Urothelium cell line (cell line): ENCODE data around the gene PLS3.
"Not testable (repeated sequence)": the region's sequence is repeated elsewhere in the genome, so short reads cannot be mapped to it uniquely, and the experiment has no call there.

Experiments used
- DNase-seq: peaks from one replicate; pipeline ENCODE4 v3.0.0; 2011; ENCODE audit warnings: low spot score, mixed read lengths
- FAIRE-seq: peaks from 2 replicates; lab custom pipeline; 2011; peaks lifted over from hg19 to GRCh38; lab: Jason Lieb, UNC

PLS3 gene

GRCh38 chrX:115602729-115603389, 41.9 kb downstream of the PLS3 start:
- FAIRE-seq (no peak), DNase-seq (no peak)

DNA sequence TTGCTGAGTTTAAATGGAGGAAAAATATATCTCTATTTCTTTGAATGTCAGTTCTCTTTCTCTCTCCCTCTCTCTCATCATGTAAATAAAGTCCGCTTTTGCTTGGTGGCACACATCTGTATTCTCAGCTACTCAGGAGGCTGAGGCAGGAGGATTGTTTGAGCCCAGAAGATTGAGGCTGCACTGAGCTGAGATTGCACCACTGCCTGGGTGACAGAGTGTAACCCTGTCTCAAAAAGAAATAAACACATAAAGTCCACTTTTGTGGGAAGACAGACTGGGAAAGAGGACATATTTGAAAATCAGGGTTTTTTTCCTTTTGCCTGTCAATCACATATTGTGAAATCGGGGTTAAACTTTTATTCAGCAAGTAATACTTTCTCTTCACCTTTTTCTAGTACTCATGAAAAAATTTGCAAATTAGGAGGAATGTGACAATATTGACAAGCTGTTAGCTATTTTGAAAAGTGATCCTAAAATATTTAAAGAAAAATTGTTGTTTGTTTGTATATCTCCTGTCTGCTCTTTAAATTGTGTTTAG, 42.6 kb downstream of the PLS3 start:
- FAIRE-seq (no peak), DNase-seq (no peak)

DNA sequence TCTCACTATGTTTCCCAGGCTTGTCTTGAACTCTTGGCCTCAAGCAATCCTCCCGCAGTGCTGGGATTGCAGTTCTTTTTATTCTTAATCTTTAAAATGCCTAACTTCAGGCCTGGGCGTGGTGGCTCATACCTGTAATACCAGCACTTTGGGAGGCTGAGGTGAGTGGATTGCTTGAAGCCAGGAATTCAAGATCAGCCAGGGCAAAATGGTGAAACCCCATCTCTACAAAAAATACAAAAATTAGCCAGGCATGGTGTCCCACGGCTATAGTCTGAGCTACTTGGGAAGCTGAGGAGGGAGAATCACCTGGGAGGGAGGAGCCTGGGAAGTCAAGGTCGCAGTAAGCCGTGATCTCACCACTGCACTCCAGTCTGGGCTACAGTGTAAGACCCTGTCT, 45.9 kb downstream of the PLS3 start:
- FAIRE-seq (no peak), DNase-seq (no peak)

DNA sequence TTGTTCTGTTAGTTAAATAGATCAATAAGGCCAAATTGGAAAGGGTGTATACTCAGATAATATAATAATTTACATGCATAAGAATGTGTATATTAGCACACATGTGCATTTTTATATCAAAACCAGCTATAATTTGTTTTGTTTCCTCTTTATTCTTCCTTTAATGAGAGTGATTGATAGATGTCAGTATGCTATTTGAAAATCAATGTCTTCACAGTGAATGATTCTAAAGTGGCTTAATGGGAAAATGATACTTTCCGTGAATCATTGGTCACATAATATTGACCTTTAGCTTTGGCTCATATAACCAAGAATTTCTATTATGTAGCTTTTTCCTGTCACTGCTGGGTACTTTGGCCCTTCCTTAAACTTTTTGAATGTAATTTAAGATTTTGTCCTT, 48.6 kb downstream of the PLS3 start:
- FAIRE-seq: no peak
- DNase-seq: no peak

- DNase-seq: peak; percentile 12
- no peak for FAIRE-seq
Observed at GRCh38 chrX:115616943-115617563, 56.1 kb downstream of the PLS3 start.

GRCh38 chrX:115622534-115622933, 61.6 kb downstream of the PLS3 start:
- FAIRE-seq (no peak), DNase-seq (no peak)

- no peak for DNase-seq
- no peak for FAIRE-seq
Observed at GRCh38 chrX:115624916-115625315, 63.9 kb downstream of the PLS3 start.

DNA sequence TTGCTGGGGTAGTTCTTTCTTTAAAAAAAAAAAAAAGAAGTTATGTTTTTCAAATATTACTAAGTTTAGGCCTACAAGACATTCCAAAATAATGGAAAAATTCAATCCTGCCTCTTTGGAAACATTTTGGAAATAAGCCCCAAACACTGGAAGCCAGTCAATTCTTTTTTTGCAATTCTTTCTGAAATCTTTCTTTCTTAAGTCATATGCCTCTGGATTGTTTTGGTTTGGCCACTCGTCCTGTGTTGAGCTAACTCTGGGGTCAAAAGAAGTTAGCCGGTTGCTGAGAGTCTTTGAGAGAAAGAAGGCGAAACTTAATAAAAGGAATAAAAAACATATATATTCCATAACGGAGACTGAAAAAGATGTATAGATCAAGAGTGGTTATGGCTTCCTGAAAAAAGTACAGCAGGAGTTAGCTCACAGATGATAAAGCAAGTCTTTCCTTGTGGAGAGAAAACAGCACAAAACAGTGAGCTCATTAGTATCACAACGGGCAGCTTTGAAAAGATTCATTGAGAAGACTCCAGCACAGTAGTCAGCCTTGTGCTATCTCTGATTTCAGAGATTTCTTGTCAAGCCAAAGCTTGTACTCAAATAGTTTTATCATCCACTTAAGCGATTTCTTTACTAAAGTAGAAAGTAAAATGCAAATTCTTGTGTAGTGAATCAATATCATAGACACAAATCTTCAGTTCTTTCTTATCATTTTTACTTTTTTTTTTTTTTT, 64.8 kb downstream of the PLS3 start:
- no peak for DNase-seq
- no peak for FAIRE-seq

DNA sequence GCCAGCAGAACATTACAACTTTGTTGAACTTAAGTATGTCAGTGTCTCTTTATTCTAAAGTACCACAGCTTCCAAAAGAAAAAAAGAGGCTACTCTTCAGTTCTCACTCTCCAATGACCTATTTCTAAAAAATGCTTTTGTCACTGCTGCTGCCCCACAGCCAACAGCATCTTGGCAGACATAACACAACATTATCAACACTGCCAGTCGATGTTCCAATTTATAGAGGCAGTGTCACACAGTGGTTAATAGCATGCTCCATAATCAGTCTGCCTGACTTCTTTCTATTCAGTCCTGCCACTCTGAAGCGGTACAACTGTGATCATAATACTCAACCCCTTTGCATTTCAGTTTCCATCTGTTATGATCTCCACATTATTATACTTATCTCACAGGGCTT, 69.2 kb downstream of the PLS3 start:
- no peak for DNase-seq
- FAIRE-seq: no peak

DNA sequence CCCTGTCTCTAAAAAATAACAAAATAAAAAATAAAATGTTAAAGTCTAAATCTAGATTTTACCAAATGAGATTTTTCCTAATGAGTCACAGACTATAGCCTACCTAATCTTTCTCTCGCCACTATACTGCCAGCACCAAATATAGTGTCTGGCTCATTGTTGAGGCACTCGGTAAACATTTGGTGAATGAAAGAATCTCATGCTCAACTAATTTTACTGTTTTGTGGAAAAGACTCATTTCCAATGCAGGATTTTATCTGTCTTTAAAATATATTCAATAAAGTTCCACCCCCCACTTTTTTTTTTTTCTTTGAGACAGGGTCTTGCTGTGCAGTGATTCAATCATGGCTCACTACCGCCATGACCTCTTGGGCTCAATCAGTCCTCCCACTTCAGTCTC, 71.5 kb downstream of the PLS3 start:
- no peak for DNase-seq

GRCh38 chrX:115633397-115633796, 72.4 kb downstream of the PLS3 start:
- FAIRE-seq, DNase-seq: not testable (repeated sequence)

More for the DNA sequence above, 71.5 kb downstream of the PLS3 start:
- no peak for FAIRE-seq

- FAIRE-seq: no peak
Observed at GRCh38 chrX:115639334-115639880, 78.4 kb downstream of the PLS3 start.

GRCh38 chrX:115642311-115642710, 81.3 kb downstream of the PLS3 start:
- FAIRE-seq (no peak), DNase-seq (no peak)

More at GRCh38 chrX:115639334-115639880, 78.4 kb downstream of the PLS3 start:
- DNase-seq: no peak

DNA sequence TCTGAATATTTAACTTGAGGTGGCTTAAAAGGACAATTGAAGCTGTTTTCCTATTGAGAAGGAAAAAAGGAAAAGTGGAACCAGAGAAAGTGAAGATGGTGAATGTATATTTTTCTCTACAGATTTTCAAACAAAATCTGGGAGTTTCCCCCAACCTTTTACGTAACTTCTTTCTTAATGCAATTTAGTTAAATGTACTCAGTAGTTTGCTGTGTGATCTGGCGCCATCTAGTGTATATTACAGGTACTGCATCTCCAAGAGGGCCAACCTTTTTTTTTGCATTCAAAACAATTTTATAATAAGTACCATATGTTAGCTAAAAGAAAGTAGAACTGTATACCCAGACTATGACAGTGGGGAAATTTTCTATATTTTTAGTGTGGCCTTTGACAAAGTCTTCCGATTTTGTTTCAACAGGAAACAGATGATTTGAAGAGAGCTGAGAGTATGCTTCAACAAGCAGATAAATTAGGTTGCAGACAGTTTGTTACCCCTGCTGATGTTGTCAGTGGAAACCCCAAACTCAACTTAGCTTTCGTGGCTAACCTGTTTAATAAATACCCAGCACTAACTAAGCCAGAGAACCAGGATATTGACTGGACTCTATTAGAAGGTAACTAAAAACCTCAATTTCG, 82.0 kb downstream of the PLS3 start:
- FAIRE-seq (no peak), DNase-seq (peak; percentile 3)

GRCh38 chrX:115644397-115644796, 83.4 kb downstream of the PLS3 start:
- not testable (repeated sequence) for FAIRE-seq

DNA sequence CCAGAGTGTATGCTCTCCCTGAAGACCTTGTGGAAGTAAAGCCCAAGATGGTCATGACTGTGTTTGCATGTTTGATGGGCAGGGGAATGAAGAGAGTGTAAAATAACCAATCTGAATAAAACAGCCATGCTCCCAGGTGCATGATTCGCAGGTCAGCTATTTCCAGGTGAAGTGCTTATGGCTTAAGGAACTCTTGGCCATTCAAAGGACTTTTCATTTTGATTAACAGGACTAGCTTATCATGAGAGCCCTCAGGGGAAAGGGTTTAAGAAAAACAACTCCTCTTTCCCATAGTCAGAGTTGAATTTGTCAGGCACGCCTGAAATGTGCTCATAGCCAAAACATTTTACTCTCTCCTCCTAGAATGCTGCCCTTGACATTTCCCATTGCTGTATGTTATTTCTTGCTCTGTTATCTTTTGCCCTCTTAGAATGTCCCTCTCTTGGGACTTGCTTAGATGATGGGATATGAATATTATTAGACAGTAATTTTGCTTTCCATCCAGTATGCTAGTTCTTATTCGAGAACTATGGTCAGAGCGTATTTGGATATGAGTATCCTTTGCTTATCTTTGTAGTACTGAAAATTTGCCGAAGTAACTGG, 88.6 kb downstream of the PLS3 start:
- no peak for FAIRE-seq

More at GRCh38 chrX:115644397-115644796, 83.4 kb downstream of the PLS3 start:
- not testable (repeated sequence) for DNase-seq

DNA sequence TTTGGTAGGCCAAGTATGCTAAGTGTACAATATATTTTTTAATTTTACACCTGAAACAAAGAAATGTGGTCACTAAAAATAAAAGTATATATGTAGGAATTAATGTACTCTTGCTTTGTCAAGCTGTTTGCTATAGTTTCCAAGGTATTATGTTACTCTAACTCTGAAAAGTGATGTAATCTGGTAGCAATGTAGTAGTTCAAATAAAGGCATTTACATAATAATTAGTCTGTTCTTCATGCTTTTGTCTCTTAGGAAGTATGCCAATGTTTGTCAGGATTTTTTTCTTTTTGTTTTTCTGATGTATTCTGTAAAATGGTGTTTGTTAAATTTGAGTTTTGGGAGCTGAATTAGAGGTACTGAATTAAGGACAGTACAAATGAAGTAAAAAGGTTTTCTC, 89.5 kb downstream of the PLS3 start:
- DNase-seq (no peak), FAIRE-seq (no peak)

More for the DNA sequence above, 88.6 kb downstream of the PLS3 start:
- no peak for DNase-seq

DNA sequence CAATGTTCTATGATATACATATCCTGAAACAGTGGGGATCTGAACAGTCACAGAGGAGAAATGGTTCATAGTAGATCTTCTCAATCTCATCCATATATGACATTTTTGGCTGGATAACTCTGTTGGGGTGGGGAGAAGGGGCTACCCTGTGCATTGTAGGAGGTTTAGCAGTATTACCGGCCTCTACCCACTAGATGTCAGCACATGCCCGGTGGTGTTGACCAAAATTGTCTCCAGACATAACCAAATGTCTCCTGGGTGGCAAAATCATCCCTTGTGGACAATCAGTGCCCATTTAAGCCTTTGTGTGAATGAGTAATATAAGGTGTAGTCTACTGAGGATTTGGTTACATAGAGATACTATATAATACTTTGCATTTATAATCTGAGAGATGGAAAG, 89.9 kb downstream of the PLS3 start:
- peak; percentile 6 for DNase-seq
- FAIRE-seq: no peak

DNA sequence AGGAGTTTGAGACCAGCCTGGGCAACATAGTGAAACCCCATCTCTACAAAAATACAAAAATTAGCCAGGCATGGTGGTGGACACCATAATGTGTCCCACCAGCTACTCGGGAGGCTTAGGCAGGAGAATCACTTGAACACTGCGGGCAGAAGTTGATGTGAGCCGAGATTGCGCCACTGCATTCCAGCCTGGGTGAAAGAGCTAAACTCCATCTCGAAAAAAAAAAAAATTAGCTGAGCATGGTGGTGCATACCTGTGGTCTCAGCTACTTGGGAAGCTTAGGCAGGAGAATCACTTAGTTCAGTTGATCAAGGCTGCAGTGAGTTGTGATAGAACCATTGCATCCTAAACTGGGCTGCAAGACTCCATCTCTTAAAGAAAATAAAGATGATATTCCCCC, 91.2 kb downstream of the PLS3 start:
- no peak for DNase-seq

GRCh38 chrX:115665122-115665521, 104.1 kb downstream of the PLS3 start:
- FAIRE-seq (no peak), DNase-seq (no peak)

More for the DNA sequence above, 91.2 kb downstream of the PLS3 start:
- no peak for FAIRE-seq
